Smooth muscle cell (in vitro differentiated cells): ENCODE data around the gene CYREN. TPM values are rescaled to one million over a fixed set of nuclear protein-coding genes. Genes with fewer than 3 reads are reported as not detected.

Experiments
- DNase-seq: peaks from one replicate; lab custom pipeline; 2025; ENCODE audit not compliant: unreplicated experiment; lab: John Stamatoyannopoulos, UW
- H2AFZ ChIP-seq: fragments of 200-600 bp; sonication (generic); 2 replicates; pipeline ENCODE4 v1.6.0; 2016; ENCODE audit warnings: antibody characterized with exemption, low read depth, mild to moderate bottlenecking
- H3F3A ChIP-seq: fragments of 200-600 bp; sonication (generic); 2 replicates; pipeline ENCODE4 v1.6.0; 2017; ENCODE audit warnings: antibody characterized with exemption, low read depth
- H3K27ac ChIP-seq: fragments of 200-600 bp; sonication (generic); 2 replicates; pipeline ENCODE4 v1.5.1; 2016; ENCODE audit warnings: low read depth, mild to moderate bottlenecking
- H3K27me3 ChIP-seq: fragments of 200-600 bp; sonication (generic); 2 replicates; pipeline ENCODE4 v1.6.1; 2016; ENCODE audit warnings: low read depth, mild to moderate bottlenecking
- H3K36me3 ChIP-seq: fragments of 200-600 bp; sonication (generic); 2 replicates; pipeline ENCODE4 v1.5.1; 2016; ENCODE audit warnings: low read depth
- H3K4me1 ChIP-seq: fragments of 200-600 bp; sonication (generic); 2 replicates; pipeline ENCODE4 v1.5.1; 2016; ENCODE audit warnings: low read depth
- H3K4me2 ChIP-seq: fragments of 200-600 bp; sonication (generic); 2 replicates; pipeline ENCODE4 v1.6.0; 2016; ENCODE audit warnings: mild to moderate bottlenecking
- H3K4me3 ChIP-seq: fragments of 200-600 bp; sonication (generic); 2 replicates; pipeline ENCODE4 v1.5.1; 2016; ENCODE audit warnings: mild to moderate bottlenecking
- H3K79me2 ChIP-seq: fragments of 200-600 bp; sonication (generic); 2 replicates; pipeline ENCODE4 v1.6.0; 2016; ENCODE audit warnings: low read depth, mild to moderate bottlenecking
- H3K9ac ChIP-seq: fragments of 200-600 bp; sonication (generic); 2 replicates; pipeline ENCODE4 v1.6.0; 2016; ENCODE audit warnings: low read depth
- H3K9me3 ChIP-seq: fragments of 200-600 bp; sonication (generic); replicated peaks from 2 replicates; pipeline ENCODE4 v1.5.1; 2016; ENCODE audit warnings: low read depth
- H4K20me1 ChIP-seq: fragments of 200-600 bp; sonication (generic); 2 replicates; pipeline ENCODE4 v1.6.0; 2016; ENCODE audit warnings: low read depth
- CTCF ChIP-seq: fragments of 200-600 bp; sonication (generic); IDR thresholded peaks from 2 replicates; pipeline ENCODE4 v1.5.1; 2017; ENCODE audit warnings: borderline replicate concordance, mild to moderate bottlenecking, antibody characterized with exemption; ENCODE audit not compliant: insufficient read depth, poor library complexity, severe bottlenecking
- WGBS: methylation state at CpG from one replicate; pipeline ENCODE4 v1.1.7; 2016; ENCODE audit warnings: low lambda C conversion rate; 5-methylcytosine and 5-hydroxymethylcytosine counted together
- polyA plus RNA-seq: library from polyadenylated mRNA; unstranded; fragments of >200 nt; fragmentation: Nextera tagmentation; extraction: Ambion mirVana; gene quantifications from 2 replicates; pipeline ENCODE4 v1.2.1, GENCODE V29; 2016
- total RNA-seq: library from RNA; depleted of rRNA; stranded (reverse); fragments of >200 nt; gene quantifications from 2 replicates; pipeline ENCODE4 v1.2.3, GENCODE V29; 2014

Gene CYREN
- total RNA-seq = 24.7 and 33.4 TPM in 2 replicates
- 38.2 and 43.9 TPM in 2 replicates for polyA plus RNA-seq

- under 1% methylated on average over 55 of the region's 77 CpGs for WGBS
- peak within 1 kb of the TSS; percentile 80 for H3K9ac ChIP-seq
- peak within 1 kb of the TSS; percentile 91 for H3K27ac ChIP-seq
- peaks cover 14% of the 10 kb centered on the region for H3K4me1 ChIP-seq
- peak; percentile 58 for DNase-seq
- H3K4me3 ChIP-seq = peak within 1 kb of the TSS; percentile 73
- peak within 1 kb of the TSS; percentile 98 for H3K4me2 ChIP-seq
- H3K27me3 ChIP-seq = no peaks in the 10 kb centered on the region
- peaks cover 3% of the 10 kb centered on the region for H3F3A ChIP-seq
- H3K36me3 ChIP-seq = no peaks in the 10 kb centered on the region
- H3K79me2 ChIP-seq = peaks cover 18% of the 10 kb centered on the region
- peak within 1 kb of the TSS; percentile 34 for H2AFZ ChIP-seq
- H4K20me1 ChIP-seq = peaks cover 6% of the 10 kb centered on the region
- peak; percentile 55 for TF ChIP-seq CTCF
- no peaks in the 10 kb centered on the region for H3K9me3 ChIP-seq
Observed at GRCh38 chr7:135170274-135170997, at the start of gene CYREN. Gene CYREN (minus strand): TSS chr7:135170707. CDS start chr7:135168922, 1,785 bp downstream.

- Histone ChIP-seq H3K36me3 (no peaks in the 10 kb centered on the region), H3K79me2 (no peaks in the 10 kb centered on the region), H2AFZ (no peak overlapping the region), H4K20me1 (no peaks in the 10 kb centered on the region), H3K9ac (no peak overlapping the region), H3K4me1 (no peaks in the 10 kb centered on the region), H3K4me2 (no peak overlapping the region), H3K27me3 (no peaks in the 10 kb centered on the region), H3F3A (no peaks in the 10 kb centered on the region), H3K27ac (no peak overlapping the region), H3K9me3 (no peaks in the 10 kb centered on the region), H3K4me3 (no peak overlapping the region)
- WGBS = 98% methylated on average over 5 of the region's 5 CpGs
- TF ChIP-seq CTCF = no peak
- no peak for DNase-seq
Observed at GRCh38 chr7:135217645-135218509, 47.4 kb upstream of the CYREN start.

- H3K27ac ChIP-seq = no peak overlapping the region
- H3K4me2 ChIP-seq = no peak overlapping the region
- H3K9ac ChIP-seq = no peak overlapping the region
- no peaks in the 10 kb centered on the region for H3K4me1 ChIP-seq
- DNase-seq = no peak
- H3K36me3 ChIP-seq = no peaks in the 10 kb centered on the region
- no peaks in the 10 kb centered on the region for H3F3A ChIP-seq
- H3K27me3 ChIP-seq = no peaks in the 10 kb centered on the region
- H3K9me3 ChIP-seq = no peaks in the 10 kb centered on the region
- TF ChIP-seq CTCF = no peak
- H3K4me3 ChIP-seq = no peak overlapping the region
- H4K20me1 ChIP-seq = no peaks in the 10 kb centered on the region
- H2AFZ ChIP-seq = no peak overlapping the region
- no peaks in the 10 kb centered on the region for H3K79me2 ChIP-seq
- WGBS = 79% methylated on average over 3 of the region's 3 CpGs
Observed at GRCh38 chr7:135215698-135216097, 45.2 kb upstream of the CYREN start.
